Hepatocyte (in vitro differentiated cells): ENCODE results near the gene IP6K1.
"Not testable (repeated sequence)": the region's sequence is repeated elsewhere in the genome, so short reads cannot be mapped to it uniquely, and the experiment has no call there.

Experiments
- EZH2 ChIP-seq: fragments of 200-600 bp; sonication (generic); IDR thresholded peaks from 2 replicates; pipeline ENCODE4 v1.6.1; 2016; ENCODE audit warnings: antibody characterized with exemption, mild to moderate bottlenecking, borderline replicate concordance
- TF ChIP-seq, protein P1 (sequence below): fragments of 200-600 bp; sonication (generic); IDR thresholded peaks from 2 replicates; pipeline ENCODE4 v1.5.1; 2016; ENCODE audit warnings: antibody characterized with exemption, mild to moderate bottlenecking; ENCODE audit not compliant: poor library complexity

DNA sequence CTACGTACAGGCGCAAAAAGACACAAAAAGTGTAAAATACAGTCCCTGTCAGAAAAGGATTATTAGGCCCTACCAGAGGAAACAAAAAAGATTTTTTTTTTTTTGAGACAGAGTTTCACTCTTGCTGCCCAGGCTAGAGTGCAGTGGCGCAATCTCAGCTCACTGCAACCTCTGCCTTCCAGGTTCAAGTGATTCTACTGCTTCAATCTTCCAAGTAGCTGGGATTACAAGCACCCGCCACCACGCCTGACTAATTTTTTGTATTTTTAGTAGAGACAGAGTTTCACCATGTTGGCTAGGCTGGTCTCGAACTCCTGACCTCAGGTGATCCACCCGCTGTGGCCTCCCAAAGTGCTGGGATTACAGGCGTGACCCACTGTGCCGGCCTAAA is 5.4 kb downstream of the IP6K1 start:
- not testable (repeated sequence) for TF ChIP-seq EZH2
- TF ChIP-seq, protein P1, sequence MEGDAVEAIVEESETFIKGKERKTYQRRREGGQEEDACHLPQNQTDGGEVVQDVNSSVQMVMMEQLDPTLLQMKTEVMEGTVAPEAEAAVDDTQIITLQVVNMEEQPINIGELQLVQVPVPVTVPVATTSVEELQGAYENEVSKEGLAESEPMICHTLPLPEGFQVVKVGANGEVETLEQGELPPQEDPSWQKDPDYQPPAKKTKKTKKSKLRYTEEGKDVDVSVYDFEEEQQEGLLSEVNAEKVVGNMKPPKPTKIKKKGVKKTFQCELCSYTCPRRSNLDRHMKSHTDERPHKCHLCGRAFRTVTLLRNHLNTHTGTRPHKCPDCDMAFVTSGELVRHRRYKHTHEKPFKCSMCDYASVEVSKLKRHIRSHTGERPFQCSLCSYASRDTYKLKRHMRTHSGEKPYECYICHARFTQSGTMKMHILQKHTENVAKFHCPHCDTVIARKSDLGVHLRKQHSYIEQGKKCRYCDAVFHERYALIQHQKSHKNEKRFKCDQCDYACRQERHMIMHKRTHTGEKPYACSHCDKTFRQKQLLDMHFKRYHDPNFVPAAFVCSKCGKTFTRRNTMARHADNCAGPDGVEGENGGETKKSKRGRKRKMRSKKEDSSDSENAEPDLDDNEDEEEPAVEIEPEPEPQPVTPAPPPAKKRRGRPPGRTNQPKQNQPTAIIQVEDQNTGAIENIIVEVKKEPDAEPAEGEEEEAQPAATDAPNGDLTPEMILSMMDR, result not testable (repeated sequence)
